Peyer's patch (tissue), 4 donors: ENCODE measurements around the gene ZDHHC24. TPM values are rescaled to one million over a fixed set of nuclear protein-coding genes. Genes with fewer than 3 reads are reported as not detected.

ENCODE experiments used
- DNase-seq, 3 donors: peaks; one replicate each; pipeline ENCODE4 v3.0.0-alpha.2; 2017 to 2019
- H3K27ac ChIP-seq, 4 donors: fragments of 200-600 bp; sonication (generic); one replicate each; pipeline ENCODE4 v1.5.1; 2016 to 2019
- H3K27me3 ChIP-seq, 2 donors: fragments of 200-600 bp; sonication (generic); one replicate each; pipeline ENCODE4 v1.5.1; 2019
- H3K36me3 ChIP-seq, 3 donors: fragments of 200-600 bp; sonication (generic); one replicate each; pipeline ENCODE4 v1.5.1; 2016 to 2019
- H3K4me1 ChIP-seq, 4 donors: fragments of 200-600 bp; sonication (generic); one replicate each; pipeline ENCODE4 v1.5.1; 2016 to 2019
- H3K4me3 ChIP-seq, 4 donors: fragments of 200-600 bp; sonication (generic); 1 replicate in 3 of 4; 2 replicates in 1 of 4; pipeline ENCODE4 v1.5.1; 2016 to 2019; ENCODE audit warnings: mild to moderate bottlenecking in 1 of 4
- H3K9me3 ChIP-seq, 4 donors: fragments of 200-600 bp; sonication (generic); one replicate each; pipeline ENCODE4 v1.5.1; 2016 to 2019; ENCODE audit warnings: mild to moderate bottlenecking in 1 of 4
- POLR2A ChIP-seq, 2 donors: fragments of 450-650 bp; IDR thresholded peaks; one replicate each; pipeline ENCODE4 v1.5.1; 2017; ENCODE audit warnings: antibody characterized with exemption in 2 of 2, mild to moderate bottlenecking in 2 of 2, moderate library complexity in 2 of 2
- total RNA-seq, 4 donors: library from RNA; depleted of rRNA; stranded (reverse); fragments of >200 nt; gene quantifications; one replicate each; pipeline ENCODE4 v1.1.0, GENCODE V29; 2016
- TF ChIP-seq, protein P1 (sequence below), 6 experiments: fragments of 450-650 bp in 4 of 6; fragments of 200-600 bp in 2 of 6; sonication (generic) in 1 of 6; IDR thresholded peaks; one replicate each; pipeline ENCODE4 v1.5.1; 2017 to 2019; ENCODE audit warnings: antibody characterized with exemption in 6 of 6, mild to moderate bottlenecking in 3 of 6, moderate library complexity in 1 of 6

The ZDHHC24 gene
- total RNA-seq, 4 donors from 2014 or later, result 9.1 to 29.3 (median 15.3) TPM

GRCh38 chr11:66476841-66477251, 69.0 kb downstream of the ZDHHC24 start:
- Histone ChIP-seq H3K36me3 (peaks cover 0 to 19% (median 0%) of the 10 kb centered on the region in 3 donors), H3K27ac (no peak overlapping the region), H3K4me1 (peaks cover 0 to 8% (median 3%) of the 10 kb centered on the region in 4 donors), H3K4me3 (no peak overlapping the region), H3K9me3 (no peaks in the 10 kb centered on the region), H3K27me3 (no peaks in the 10 kb centered on the region)
- TF ChIP-seq POLR2A (IDR thresholded peaks at IDR 0.05), result no peak
- TF ChIP-seq, protein P1, sequence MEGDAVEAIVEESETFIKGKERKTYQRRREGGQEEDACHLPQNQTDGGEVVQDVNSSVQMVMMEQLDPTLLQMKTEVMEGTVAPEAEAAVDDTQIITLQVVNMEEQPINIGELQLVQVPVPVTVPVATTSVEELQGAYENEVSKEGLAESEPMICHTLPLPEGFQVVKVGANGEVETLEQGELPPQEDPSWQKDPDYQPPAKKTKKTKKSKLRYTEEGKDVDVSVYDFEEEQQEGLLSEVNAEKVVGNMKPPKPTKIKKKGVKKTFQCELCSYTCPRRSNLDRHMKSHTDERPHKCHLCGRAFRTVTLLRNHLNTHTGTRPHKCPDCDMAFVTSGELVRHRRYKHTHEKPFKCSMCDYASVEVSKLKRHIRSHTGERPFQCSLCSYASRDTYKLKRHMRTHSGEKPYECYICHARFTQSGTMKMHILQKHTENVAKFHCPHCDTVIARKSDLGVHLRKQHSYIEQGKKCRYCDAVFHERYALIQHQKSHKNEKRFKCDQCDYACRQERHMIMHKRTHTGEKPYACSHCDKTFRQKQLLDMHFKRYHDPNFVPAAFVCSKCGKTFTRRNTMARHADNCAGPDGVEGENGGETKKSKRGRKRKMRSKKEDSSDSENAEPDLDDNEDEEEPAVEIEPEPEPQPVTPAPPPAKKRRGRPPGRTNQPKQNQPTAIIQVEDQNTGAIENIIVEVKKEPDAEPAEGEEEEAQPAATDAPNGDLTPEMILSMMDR (IDR thresholded peaks at IDR 0.05), result no peak
- no peak for DNase-seq

DNA sequence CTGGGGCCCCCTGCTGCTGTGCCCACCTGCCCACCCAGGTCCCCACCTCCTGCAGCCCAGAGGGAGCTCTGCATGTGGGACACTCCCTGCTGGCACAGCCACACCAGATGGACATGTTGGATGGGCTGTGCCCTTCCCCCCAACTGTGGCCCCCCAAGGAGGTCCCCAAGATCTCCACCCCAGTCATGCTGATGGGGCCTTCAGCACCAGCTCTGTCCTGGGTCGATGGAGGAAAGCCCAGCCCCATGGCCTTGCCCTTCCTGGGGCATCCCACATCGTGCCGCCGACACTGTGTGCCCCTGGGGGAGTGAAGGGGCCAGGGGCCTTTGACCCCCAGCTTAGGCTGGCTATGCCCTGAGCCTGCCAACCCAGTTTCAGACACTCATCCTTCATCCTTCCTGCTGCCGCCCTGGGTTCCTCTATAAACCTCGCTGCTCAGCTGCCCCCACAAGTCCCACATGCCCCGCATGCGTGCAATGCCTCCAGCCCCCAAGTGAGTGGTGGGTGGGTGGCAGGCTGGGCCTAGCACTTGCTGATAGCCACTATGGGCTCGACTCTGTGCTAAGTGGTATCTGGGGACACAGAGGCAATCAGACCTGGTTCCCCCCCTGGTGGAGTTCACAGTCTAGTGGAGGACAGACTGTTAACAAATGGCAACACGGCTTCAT, 69.5 kb downstream of the ZDHHC24 start:
- H3K36me3 ChIP-seq, result peaks cover 0 to 19% (median 0%) of the 10 kb centered on the region in 3 donors
- no peak overlapping the region for H3K27ac ChIP-seq
- H3K9me3 ChIP-seq, result no peaks in the 10 kb centered on the region
- H3K27me3 ChIP-seq, result no peaks in the 10 kb centered on the region
- TF ChIP-seq POLR2A (IDR thresholded peaks at IDR 0.05), result no peak
- TF ChIP-seq, protein P1 (IDR thresholded peaks at IDR 0.05), result no peak
- no peak for DNase-seq
- peaks cover 0 to 8% (median 3%) of the 10 kb centered on the region in 4 donors for H3K4me1 ChIP-seq
- H3K4me3 ChIP-seq, result no peak overlapping the region

DNA sequence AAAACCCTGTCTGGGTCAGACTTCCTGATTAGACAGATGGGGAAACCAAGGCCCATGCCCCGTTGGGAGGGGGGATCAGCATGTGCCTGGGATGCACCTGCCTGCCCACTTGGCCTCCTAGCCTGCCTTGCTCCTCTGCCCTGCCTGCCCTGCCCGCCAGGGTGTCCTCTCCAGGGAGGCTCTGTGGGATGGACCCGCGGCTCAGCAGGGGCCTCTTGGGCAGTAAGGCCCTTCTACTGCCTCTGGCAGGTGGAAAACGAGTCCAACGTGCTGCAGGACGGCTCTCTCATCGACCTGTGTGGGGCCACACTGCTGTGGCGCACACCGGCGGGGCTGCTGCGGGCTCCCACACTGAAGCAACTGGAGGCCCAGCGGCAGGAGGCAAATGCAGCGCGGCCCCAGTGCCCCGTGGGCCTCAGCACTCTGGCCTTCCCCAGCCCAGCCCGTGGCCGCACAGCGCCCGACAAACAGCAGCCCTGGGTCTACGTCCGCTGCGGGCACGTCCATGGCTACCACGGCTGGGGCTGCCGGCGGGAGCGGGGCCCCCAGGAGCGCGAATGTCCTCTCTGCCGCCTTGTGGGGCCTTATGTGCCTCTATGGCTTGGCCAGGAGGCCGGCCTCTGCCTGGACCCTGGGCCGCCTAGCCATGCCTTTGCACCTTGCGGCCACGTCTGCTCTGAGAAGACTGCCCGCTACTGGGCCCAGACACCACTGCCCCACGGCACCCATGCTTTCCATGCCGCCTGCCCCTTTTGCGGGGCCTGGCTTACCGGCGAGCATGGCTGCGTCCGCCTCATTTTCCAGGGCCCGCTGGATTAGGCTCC, 70.3 kb downstream of the ZDHHC24 start:
- no peak for DNase-seq
- no peak overlapping the region for H3K4me3 ChIP-seq
- H3K27me3 ChIP-seq, result no peaks in the 10 kb centered on the region
- H3K9me3 ChIP-seq, result no peaks in the 10 kb centered on the region
- peaks cover 0 to 8% (median under 1%) of the 10 kb centered on the region in 4 donors for H3K4me1 ChIP-seq
- peaks cover 0 to 19% (median 0%) of the 10 kb centered on the region in 3 donors for H3K36me3 ChIP-seq
- no peak overlapping the region for H3K27ac ChIP-seq
- TF ChIP-seq POLR2A (IDR thresholded peaks at IDR 0.05), result no peak
- TF ChIP-seq, protein P1 (IDR thresholded peaks at IDR 0.05), result no peak

- H3K4me3 ChIP-seq, result no peak overlapping the region
- no peaks in the 10 kb centered on the region for H3K4me1 ChIP-seq
- TF ChIP-seq POLR2A (IDR thresholded peaks at IDR 0.05), result no peak
- TF ChIP-seq, protein P1 (IDR thresholded peaks at IDR 0.05), result no peak
- H3K36me3 ChIP-seq, result peaks cover 0 to 19% (median 0%) of the 10 kb centered on the region in 3 donors
- no peaks in the 10 kb centered on the region for H3K27me3 ChIP-seq
- no peak overlapping the region for H3K27ac ChIP-seq
- no peaks in the 10 kb centered on the region for H3K9me3 ChIP-seq
- no peak for DNase-seq
Measured at GRCh38 chr11:66473608-66474515, 72.0 kb downstream of the ZDHHC24 start.

GRCh38 chr11:66473167-66473566, 72.7 kb downstream of the ZDHHC24 start:
- no peak for DNase-seq
- no peaks in the 10 kb centered on the region for H3K27me3 ChIP-seq
- peaks cover 0 to 2% (median 0%) of the 10 kb centered on the region in 4 donors for H3K4me1 ChIP-seq
- H3K4me3 ChIP-seq, result no peak overlapping the region
- H3K9me3 ChIP-seq, result no peaks in the 10 kb centered on the region
- H3K27ac ChIP-seq, result no peak overlapping the region
- H3K36me3 ChIP-seq, result peaks cover 0 to 19% (median 0%) of the 10 kb centered on the region in 3 donors
- TF ChIP-seq, protein P1 (IDR thresholded peaks at IDR 0.05), result no peak
- no peak for TF ChIP-seq POLR2A (IDR thresholded peaks at IDR 0.05)
